Measurements from ENCODE around the gene QRICH2.
"Not testable (repeated sequence)": the region's sequence is repeated elsewhere in the genome, so short reads cannot be mapped to it uniquely, and the experiment has no call there.

Gene QRICH2

DNA sequence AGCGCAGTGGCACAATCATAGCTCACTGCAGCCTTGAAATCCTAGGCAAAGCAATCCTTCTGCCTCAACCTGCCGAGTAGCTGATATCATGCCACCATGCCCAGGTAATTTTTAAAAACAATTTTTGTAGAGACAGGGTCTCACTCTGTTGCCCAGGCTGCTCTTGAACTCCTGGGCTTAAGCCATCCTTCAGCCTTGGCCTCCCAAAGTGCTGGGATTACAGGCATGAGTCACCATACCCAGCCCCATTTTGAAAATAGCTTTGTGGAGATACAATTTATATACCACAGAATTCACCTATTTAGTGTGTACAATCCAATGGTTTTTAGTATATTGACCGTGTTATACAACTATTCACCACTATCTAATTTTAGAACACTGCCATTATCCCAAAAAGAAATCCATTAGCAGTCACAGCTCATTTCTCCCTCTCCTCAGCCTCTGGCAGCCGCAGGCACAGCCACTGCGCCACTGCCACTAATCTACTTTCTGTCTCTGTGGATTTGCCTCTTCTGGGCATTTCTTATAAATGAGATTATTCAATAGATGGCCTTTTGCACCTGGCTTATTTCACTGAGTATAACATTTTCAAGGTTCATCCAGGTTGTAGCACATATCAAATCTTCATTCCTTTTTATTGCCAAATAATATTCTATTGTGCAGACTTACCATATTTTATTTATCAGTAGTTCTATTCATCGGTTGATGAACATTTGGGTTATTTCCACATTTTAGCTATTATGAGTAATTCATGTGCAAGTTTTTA lies 74.3 kb downstream of the QRICH2 start:
- Histone ChIP-seq H3K27ac (no peak overlapping the region), H3K36me3 (no peaks in the 10 kb centered on the region), H3K27me3 (peaks cover 0 to 14% of the 10 kb centered on the region in 2 donors), H3K9me3 (no peaks in the 10 kb centered on the region), H3K4me1 (no peaks in the 10 kb centered on the region), H3K4me3 (no peak overlapping the region)
- intact Hi-C loops (cut with DNase I; ENCODE audit: low total_unique reads) = no loop called here
- DNase-seq = no peak
- TF ChIP-seq, protein P1, sequence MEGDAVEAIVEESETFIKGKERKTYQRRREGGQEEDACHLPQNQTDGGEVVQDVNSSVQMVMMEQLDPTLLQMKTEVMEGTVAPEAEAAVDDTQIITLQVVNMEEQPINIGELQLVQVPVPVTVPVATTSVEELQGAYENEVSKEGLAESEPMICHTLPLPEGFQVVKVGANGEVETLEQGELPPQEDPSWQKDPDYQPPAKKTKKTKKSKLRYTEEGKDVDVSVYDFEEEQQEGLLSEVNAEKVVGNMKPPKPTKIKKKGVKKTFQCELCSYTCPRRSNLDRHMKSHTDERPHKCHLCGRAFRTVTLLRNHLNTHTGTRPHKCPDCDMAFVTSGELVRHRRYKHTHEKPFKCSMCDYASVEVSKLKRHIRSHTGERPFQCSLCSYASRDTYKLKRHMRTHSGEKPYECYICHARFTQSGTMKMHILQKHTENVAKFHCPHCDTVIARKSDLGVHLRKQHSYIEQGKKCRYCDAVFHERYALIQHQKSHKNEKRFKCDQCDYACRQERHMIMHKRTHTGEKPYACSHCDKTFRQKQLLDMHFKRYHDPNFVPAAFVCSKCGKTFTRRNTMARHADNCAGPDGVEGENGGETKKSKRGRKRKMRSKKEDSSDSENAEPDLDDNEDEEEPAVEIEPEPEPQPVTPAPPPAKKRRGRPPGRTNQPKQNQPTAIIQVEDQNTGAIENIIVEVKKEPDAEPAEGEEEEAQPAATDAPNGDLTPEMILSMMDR (IDR thresholded peaks at IDR 0.05) = no peak

DNA sequence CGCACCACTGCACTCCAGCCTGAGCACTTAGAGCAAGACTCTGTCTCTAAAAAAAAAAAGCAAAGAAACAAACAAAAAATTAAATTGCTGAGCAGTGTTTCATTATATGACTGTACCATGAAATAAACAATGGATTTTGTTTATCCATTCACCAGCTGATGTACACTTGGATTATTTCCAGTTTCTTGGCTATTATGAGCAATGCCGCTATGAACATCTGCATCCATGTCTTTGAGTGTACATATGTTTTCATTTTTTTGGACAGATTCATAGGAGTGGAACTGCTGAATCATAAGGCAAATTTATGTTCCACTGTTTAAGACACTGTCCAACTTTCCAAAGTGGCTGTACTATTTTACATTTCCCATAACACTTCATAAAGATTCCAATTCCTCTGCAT lies 75.7 kb downstream of the QRICH2 start:
- Histone ChIP-seq H3K4me3 (no peak overlapping the region), H3K27ac (no peak overlapping the region), H3K27me3 (peaks cover 0 to 15% of the 10 kb centered on the region in 2 donors), H3K9me3 (no peaks in the 10 kb centered on the region), H3K4me1 (no peaks in the 10 kb centered on the region), H3K36me3 (no peaks in the 10 kb centered on the region)
- DNase-seq = no peak
- TF ChIP-seq, protein P1 (IDR thresholded peaks at IDR 0.05) = no peak
- intact Hi-C loops (cut with DNase I; ENCODE audit: low total_unique reads) = no loop called here

DNA sequence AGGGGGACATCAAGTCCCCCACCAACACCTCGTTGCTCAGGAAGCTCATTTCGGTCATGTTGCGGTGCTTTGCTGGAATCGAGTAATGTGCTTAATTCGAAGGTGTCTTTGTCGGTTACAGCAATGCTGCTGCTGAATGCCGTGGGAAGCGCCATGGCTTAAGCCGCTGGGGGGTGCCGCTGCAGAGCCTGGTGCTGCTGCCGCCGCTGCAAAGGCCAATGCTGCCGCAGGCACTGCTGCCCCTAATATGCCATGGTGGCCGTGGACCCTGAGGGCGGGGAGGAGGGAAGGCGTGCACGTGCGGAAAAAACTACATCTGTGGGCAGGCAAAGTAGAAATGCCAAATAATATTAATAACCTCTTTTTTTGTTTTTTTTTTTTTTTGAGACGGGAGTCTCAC lies 81.3 kb downstream of the QRICH2 start:
- DNase-seq; H3K4me3 ChIP-seq; H3K36me3 ChIP-seq; H3K27ac ChIP-seq; H3K4me1 ChIP-seq; H3K9me3 ChIP-seq; intact Hi-C loops (cut with DNase I; ENCODE audit: low total_unique reads): not testable (repeated sequence)
- H3K27me3 ChIP-seq = peaks cover 0 to 19% of the 10 kb centered on the region in 2 donors

DNA sequence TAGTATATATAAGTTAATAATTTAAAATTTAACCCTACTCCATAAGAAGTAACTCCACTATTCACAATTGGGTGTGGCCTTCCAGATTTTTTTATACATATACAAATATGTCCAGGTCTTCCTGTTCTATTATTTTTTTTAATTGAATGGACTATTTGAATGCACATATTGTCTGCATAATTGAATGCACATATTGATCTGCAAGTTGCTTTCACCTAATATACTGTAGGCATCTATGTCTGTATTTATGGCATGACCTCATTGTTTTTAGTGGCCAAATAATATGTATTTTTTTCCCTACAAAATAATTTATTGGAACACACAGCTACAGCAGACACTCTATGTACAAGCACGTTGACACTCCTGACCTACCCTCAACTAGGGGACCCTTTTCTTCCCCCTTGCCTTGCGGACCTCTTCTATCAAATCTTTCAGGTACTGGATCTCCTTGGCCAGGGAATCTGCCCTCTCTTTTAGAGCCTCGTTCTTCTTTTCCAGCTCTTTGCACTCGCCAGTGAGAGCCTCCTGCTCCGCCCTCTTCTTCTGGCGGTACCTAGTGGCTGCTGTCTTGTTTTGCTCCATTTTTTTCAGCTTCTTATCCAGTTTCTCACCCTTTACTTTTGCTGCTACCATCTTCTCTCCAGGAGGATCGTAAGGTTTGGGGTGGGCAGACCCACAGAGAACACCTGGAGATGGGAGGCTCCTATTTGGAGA lies 82.5 kb downstream of the QRICH2 start:
- H3K36me3 ChIP-seq; intact Hi-C loops (cut with DNase I; ENCODE audit: low total_unique reads); H3K9me3 ChIP-seq; H3K4me3 ChIP-seq; H3K27ac ChIP-seq; H3K4me1 ChIP-seq; DNase-seq: not testable (repeated sequence)
- H3K27me3 ChIP-seq = peaks cover 0 to 19% of the 10 kb centered on the region in 2 donors

All from tibial artery (tissue), 4 donors.